Body of pancreas (tissue), 4 donors: ENCODE results near the gene GET3. TPM values are rescaled to one million over a fixed set of nuclear protein-coding genes. Genes with fewer than 3 reads are reported as not detected.

ENCODE experiments used
- ATAC-seq: fragments of 150-250 bp; one replicate; pipeline ENCODE4 v1.9.1; 2016
- DNase-seq, 4 donors: peaks; one replicate each; pipeline ENCODE4 v3.0.0-alpha.2; 2019
- H3K27ac ChIP-seq, 4 donors: fragments of 200-600 bp; sonication (generic); 1 replicate in 3 of 4; 2 replicates in 1 of 4; pipeline versions ENCODE4 v1.5.1 to v1.6.1; 2016 to 2019; ENCODE audit warnings: mild to moderate bottlenecking in 1 of 4, mixed read lengths in 1 of 4, moderate library complexity in 1 of 4
- H3K27me3 ChIP-seq, 2 donors: fragments of 200-600 bp; sonication (generic); one replicate each; pipeline ENCODE4 v1.6.0; 2016; ENCODE audit warnings: mild to moderate bottlenecking in 1 of 2
- H3K36me3 ChIP-seq, 2 donors: fragments of 200-600 bp; sonication (generic); replicated peaks in 1 of 2; 2 replicates each; pipeline ENCODE4 v1.5.1; 2016; ENCODE audit warnings: low read depth in 2 of 2; ENCODE audit not compliant: insufficient read depth in 1 of 2
- H3K4me1 ChIP-seq: fragments of 200-600 bp; sonication (generic); one replicate; pipeline ENCODE4 v1.6.0; 2016
- H3K4me3 ChIP-seq, 2 donors: fragments of 200-600 bp; sonication (generic); 1 replicate in 1 of 2; 2 replicates in 1 of 2; pipeline ENCODE4 v1.5.1; 2016 to 2019
- H3K9me3 ChIP-seq, 3 donors: fragments of 200-600 bp; sonication (generic); 1 replicate in 2 of 3; 2 replicates in 1 of 3; pipeline ENCODE4 v1.5.1; 2016
- POLR2A ChIP-seq, 3 donors: fragments of 450-650 bp; IDR thresholded peaks; one replicate each; pipeline ENCODE4 v1.6.1; 2016; ENCODE audit warnings: antibody characterized with exemption in 3 of 3, mild to moderate bottlenecking in 2 of 3
- WGBS, 2 donors: methylation state at CpG; one replicate each; pipeline ENCODE4 v1.1.5; 2017; 5-methylcytosine and 5-hydroxymethylcytosine counted together
- intact Hi-C: fragments of 100-400 bp; cut with DNase I; formaldehyde crosslinking; loops from one replicate; pipeline ENCODE4 v1.15.1; 2023
- total RNA-seq, 2 donors: library from RNA; depleted of rRNA; stranded (reverse); fragments of >200 nt; gene quantifications; one replicate each; pipeline ENCODE4 v1.1.0, GENCODE V29; 2016
- TF ChIP-seq, protein P1 (sequence below), 7 experiments: fragments of 450-650 bp in 4 of 7; fragments of 200-600 bp in 3 of 7; sonication (generic) in 3 of 7; IDR thresholded peaks; one replicate each; pipeline ENCODE4 v1.5.1; 2016 to 2019; ENCODE audit warnings: antibody characterized with exemption in 7 of 7

GET3 gene
- total RNA-seq, 2 donors from 2014 or later: 13.2 to 22.8 TPM

DNA sequence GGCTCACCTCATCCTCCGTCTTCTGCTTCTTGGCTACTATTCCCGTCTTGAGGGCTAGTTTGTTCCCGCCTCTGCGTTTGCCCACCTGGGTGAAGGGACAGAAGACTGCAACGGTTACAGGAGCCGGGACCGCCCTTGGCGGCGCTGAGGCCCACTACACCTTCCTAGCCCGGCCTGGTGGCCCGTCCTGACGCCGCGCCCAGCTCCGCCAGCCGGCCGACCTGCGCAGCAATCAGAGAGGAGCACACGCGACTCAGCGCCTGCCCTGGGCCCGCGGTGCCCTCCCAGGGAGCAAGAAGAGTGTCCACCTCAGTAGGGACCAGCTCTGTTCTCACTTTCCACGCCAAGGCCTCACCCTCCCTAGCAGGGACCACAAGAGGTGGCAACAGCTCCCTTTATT is 6.0 kb upstream of the GET3 start:
- TF ChIP-seq POLR2A (IDR thresholded peaks at IDR 0.05): no peak
- TF ChIP-seq, protein P1, sequence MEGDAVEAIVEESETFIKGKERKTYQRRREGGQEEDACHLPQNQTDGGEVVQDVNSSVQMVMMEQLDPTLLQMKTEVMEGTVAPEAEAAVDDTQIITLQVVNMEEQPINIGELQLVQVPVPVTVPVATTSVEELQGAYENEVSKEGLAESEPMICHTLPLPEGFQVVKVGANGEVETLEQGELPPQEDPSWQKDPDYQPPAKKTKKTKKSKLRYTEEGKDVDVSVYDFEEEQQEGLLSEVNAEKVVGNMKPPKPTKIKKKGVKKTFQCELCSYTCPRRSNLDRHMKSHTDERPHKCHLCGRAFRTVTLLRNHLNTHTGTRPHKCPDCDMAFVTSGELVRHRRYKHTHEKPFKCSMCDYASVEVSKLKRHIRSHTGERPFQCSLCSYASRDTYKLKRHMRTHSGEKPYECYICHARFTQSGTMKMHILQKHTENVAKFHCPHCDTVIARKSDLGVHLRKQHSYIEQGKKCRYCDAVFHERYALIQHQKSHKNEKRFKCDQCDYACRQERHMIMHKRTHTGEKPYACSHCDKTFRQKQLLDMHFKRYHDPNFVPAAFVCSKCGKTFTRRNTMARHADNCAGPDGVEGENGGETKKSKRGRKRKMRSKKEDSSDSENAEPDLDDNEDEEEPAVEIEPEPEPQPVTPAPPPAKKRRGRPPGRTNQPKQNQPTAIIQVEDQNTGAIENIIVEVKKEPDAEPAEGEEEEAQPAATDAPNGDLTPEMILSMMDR (IDR thresholded peaks at IDR 0.05): no peak
- no peak overlapping the region for H3K27ac ChIP-seq
- no peaks in the 10 kb centered on the region for H3K9me3 ChIP-seq
- peaks cover 30% of the 10 kb centered on the region for H3K4me1 ChIP-seq
- DNase-seq: no peak
- no peaks in the 10 kb centered on the region for H3K27me3 ChIP-seq
- H3K36me3 ChIP-seq: peaks cover 8 to 15% of the 10 kb centered on the region in 2 donors
- ATAC-seq: no peak
- no peak overlapping the region for H3K4me3 ChIP-seq
- 90 to 91% methylated on average over 15 to 24 of the region's 24 CpGs for WGBS, 2 donors
- intact Hi-C loops: no loop called here

DNA sequence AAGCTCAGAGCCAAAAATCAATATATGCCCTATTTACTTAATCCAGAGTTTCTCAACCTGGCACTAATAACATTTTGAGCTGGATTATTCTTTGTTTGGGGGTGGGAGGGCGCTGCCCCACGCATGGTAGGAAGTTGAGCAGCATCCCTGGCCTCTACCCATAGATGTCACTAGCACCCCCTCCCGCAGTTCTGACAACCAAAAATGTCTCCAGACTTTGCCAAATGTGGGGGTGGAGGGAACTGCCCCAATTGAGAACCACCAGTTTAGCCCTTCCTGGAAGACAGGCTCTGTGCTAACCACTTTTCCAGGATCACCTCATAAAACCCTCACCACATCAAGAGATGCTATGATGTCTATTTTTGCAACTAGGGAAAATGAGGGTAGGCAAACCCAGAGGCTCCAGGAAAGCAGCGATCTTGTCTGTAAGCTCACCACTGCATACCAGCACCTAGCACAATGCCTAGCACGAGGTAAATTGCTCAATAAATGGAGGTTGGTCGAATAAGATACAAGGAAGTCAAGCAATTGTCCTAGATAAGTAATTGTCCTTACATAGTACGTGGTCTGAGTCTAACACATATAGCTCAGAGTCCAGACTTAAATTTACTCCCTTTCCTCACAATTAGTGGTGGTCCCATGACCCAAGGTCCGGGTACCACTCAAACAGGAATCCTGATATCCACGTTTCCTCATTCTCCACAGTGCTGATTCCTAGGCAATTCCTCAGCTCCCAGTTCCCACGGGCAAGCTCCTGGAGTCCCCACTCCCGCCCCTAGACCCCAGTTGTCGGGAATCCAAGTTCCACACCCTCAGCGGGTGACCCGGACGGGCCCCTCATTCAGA is 3.7 kb upstream of the GET3 start:
- Histone ChIP-seq H3K27me3 (no peaks in the 10 kb centered on the region), H3K4me3 (peak overlapping the region; percentile 78 to 86), H3K9me3 (no peaks in the 10 kb centered on the region), H3K4me1 (peaks cover 44% of the 10 kb centered on the region), H3K36me3 (peaks cover 8 to 15% of the 10 kb centered on the region in 2 donors), H3K27ac (peak overlapping the region; percentile 79 to 92 (median 85))
- TF ChIP-seq, protein P1 (IDR thresholded peaks at IDR 0.05): no peak
- TF ChIP-seq POLR2A (IDR thresholded peaks at IDR 0.05): no peak
- ATAC-seq (no peak), DNase-seq (peak in 1 of 4 donors; percentile 23)
- intact Hi-C loops: no loop called here
- WGBS, 2 donors: 1 to 3% methylated on average over 14 to 15 of the region's 15 CpGs

DNA sequence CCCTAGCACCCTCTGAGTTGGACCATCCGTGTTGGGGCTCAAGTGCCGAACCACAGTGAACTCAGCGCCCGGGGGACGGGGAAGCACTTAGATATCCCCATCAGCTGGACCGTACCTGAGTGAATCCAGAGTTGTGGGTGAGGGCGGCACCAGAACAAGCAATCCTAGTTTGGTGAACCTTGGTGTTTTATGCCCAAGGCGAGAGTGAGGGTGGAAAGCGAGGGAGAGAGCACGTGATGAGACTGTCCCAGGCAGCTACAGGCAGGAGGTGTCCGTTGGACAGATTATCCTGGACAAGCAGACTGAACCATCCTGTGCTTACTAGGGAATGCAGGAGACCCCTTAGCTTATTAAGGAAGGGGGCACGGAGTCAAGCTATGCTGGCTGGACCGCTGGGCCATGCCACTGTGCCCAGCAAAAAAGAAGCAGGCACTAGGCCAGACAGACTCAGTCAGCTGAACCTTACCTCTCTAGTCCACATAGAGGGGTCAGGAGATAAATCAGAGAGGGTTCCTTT is 596 bp downstream of the GET3 start:
- Histone ChIP-seq H3K4me3 (peak overlapping the region; percentile 69 to 90), H3K27ac (peak overlapping the region in 2 of 4 donors; percentile 88 to 89), H3K27me3 (no peaks in the 10 kb centered on the region), H3K4me1 (peaks cover 31% of the 10 kb centered on the region), H3K36me3 (no peaks in the 10 kb centered on the region), H3K9me3 (no peaks in the 10 kb centered on the region)
- WGBS, 2 donors: 2 to 12% methylated on average over 12 to 13 of the region's 13 CpGs
- no peak for DNase-seq
- TF ChIP-seq, protein P1 (IDR thresholded peaks at IDR 0.05): no peak
- no peak for TF ChIP-seq POLR2A (IDR thresholded peaks at IDR 0.05)
- intact Hi-C loops: no loop called here
- ATAC-seq: no peak

DNA sequence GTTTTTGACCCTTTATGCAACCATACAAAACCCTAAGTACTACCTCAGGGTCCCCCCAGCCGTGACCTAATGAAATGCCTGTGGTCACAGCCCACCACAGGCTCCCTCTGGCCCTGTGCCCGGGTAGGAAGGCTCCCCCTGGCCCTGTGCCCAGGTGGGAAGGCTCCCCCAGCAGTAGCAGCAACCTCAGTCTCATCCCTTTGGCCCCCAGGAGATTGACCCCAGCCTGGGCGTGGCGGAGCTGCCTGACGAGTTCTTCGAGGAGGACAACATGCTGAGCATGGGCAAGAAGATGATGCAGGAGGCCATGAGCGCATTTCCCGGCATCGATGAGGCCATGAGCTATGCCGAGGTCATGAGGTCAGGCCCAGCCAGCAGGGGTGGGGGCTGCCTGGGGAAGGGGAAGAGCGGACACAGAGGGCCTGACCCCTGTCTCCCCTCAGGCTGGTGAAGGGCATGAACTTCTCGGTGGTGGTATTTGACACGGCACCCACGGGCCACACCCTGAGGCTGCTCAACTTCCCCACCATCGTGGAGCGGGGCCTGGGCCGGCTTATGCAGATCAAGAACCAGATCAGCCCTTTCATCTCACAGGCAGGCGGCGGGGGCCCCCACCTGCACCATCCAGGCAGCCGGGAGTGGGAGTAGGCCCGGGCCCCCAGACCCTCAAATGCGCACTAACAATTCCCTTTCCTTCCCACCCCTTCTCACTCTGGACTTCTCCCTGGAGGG is 8.0 kb downstream of the GET3 start:
- Histone ChIP-seq H3K4me1 (no peaks in the 10 kb centered on the region), H3K27me3 (no peaks in the 10 kb centered on the region), H3K9me3 (no peaks in the 10 kb centered on the region), H3K27ac (no peak overlapping the region), H3K36me3 (peaks cover 0 to 7% of the 10 kb centered on the region in 2 donors), H3K4me3 (no peak overlapping the region)
- TF ChIP-seq, protein P1 (IDR thresholded peaks at IDR 0.05): no peak
- no peak for TF ChIP-seq POLR2A (IDR thresholded peaks at IDR 0.05)
- DNase-seq: no peak
- intact Hi-C loops: no loop called here
- WGBS, 2 donors: 72 to 87% methylated on average over 3 to 21 of the region's 22 CpGs
- ATAC-seq: no peak
